AG09309 (cell line): ENCODE results near the gene CDC37L1.

Experiments
- DNase-seq: peaks from one replicate; pipeline ENCODE4 v3.0.0-alpha.2; 2010; ENCODE audit warnings: low read depth
- H3K4me3 ChIP-seq: 2 replicates; pipeline ENCODE4 v1.5.1; 2011; ENCODE audit warnings: mild to moderate bottlenecking, low read depth, low read length, moderate library complexity; ENCODE audit not compliant: control insufficient read depth
- CTCF ChIP-seq: IDR thresholded peaks from 2 replicates; pipeline ENCODE4 v1.5.1; 2011; ENCODE audit warnings: mild to moderate bottlenecking, low read depth, low read length, inconsistent platforms; ENCODE audit not compliant: insufficient read depth, control insufficient read depth; ENCODE audit errors: missing control alignments

Gene CDC37L1

GRCh38 chr9:4756420-4756819 lies 77.1 kb downstream of the CDC37L1 start:
- DNase-seq: no peak
- H3K4me3 ChIP-seq: no peak overlapping the region
- TF ChIP-seq CTCF: no peak
